Progenitor cell of endocrine pancreas (in vitro differentiated cells): ENCODE measurements around the gene PLEKHG5. TPM values are rescaled to one million over a fixed set of nuclear protein-coding genes. Genes with fewer than 3 reads are reported as not detected.
A peak's percentile ranks its signal among the peaks of the same experiment; 100 is the strongest.

ENCODE experiments used
- DNase-seq: peaks from one replicate; pipeline ENCODE4 v3.0.0; 2021; ENCODE audit warnings: low spot score; ENCODE audit not compliant: unreplicated experiment
- H3K27ac Mint-ChIP-seq: 2 replicates; pipeline ENCODE4 v1.8.0; 2021; ENCODE audit warnings: mild to moderate bottlenecking, moderate library complexity, mixed read lengths
- H3K27me3 Mint-ChIP-seq: 2 replicates; pipeline ENCODE4 v1.8.0; 2021; ENCODE audit warnings: mixed read lengths
- H3K36me3 Mint-ChIP-seq: 2 replicates; pipeline ENCODE4 v1.8.0; 2022; ENCODE audit warnings: mixed read lengths; ENCODE audit not compliant: insufficient read depth
- H3K4me1 Mint-ChIP-seq: 2 replicates; pipeline ENCODE4 v1.8.0; 2021; ENCODE audit warnings: low read depth, mixed read lengths
- H3K4me3 Mint-ChIP-seq: 2 replicates; pipeline ENCODE4 v1.8.0; 2021; ENCODE audit warnings: low read depth, mild to moderate bottlenecking, moderate library complexity, mixed read lengths
- H3K9me3 Mint-ChIP-seq: 2 replicates; pipeline ENCODE4 v1.8.0; 2021; ENCODE audit warnings: low read depth, mixed read lengths
- total RNA-seq: library from RNA; stranded (reverse); gene quantifications from 2 replicates; pipeline ENCODE4 v1.2.1, GENCODE V29; 2021
- TF ChIP-seq, protein P1 (sequence below): fragments of 200-600 bp; sonication (generic); IDR thresholded peaks from one replicate; pipeline ENCODE4 v1.5.0; 2021; ENCODE audit warnings: antibody characterized with exemption, mild to moderate bottlenecking; ENCODE audit not compliant: unreplicated experiment

Gene PLEKHG5
- total RNA-seq, 1 donor from 2014 or later, result 77.0 TPM

DNA sequence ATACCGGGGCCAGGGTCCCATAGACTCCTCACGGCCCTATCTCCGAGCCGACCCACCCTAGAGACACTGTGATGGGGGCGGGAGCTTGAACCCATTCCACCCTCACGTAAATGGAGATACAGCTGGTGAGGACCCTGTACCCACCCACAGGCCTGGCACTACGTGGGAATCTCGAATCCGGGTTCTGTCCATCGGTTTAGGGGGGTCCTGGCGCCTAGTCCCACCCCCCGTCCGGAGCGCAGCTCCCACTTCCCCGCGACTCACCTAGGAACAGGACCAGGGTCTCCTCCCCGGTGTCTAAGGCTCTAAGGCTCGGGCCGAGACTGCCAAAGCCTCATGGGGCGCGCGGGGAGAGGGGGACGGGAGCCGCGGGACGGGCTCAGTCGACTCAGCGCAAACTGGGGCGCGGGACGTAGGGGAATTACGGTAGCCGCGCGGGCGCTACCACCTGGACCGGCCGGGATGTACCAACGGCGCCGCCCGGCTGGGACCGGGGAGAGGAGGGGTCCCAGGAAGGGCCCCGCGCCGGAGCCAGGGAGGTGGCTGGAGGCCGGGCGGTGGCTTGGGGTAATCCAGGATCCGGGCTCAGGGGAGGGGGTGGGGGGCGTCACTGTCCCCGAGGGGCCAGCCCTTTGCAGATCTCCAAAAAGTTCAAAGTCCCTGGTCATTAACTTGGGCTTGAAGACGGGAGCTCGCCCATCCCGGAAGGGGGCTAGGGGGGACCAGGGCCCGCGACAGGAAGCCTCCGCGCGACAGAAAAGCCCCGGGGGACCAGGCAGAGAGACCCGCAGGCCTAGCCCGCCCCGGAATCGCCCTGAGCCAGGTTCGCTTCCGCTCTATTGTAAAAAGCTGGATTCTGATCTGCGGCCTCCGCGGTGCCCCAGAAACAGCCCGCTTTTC lies 1.0 kb downstream of the PLEKHG5 start:
- Mint-ChIP-seq H3K27me3 (peaks cover 3% of the 10 kb centered on the region), H3K4me3 (peak overlapping the region; percentile 82), H3K27ac (peak overlapping the region; percentile 87), H3K9me3 (no peaks in the 10 kb centered on the region), H3K36me3 (no peaks in the 10 kb centered on the region), H3K4me1 (peaks cover 14% of the 10 kb centered on the region)
- DNase-seq, result peak; percentile 74
- TF ChIP-seq, protein P1, sequence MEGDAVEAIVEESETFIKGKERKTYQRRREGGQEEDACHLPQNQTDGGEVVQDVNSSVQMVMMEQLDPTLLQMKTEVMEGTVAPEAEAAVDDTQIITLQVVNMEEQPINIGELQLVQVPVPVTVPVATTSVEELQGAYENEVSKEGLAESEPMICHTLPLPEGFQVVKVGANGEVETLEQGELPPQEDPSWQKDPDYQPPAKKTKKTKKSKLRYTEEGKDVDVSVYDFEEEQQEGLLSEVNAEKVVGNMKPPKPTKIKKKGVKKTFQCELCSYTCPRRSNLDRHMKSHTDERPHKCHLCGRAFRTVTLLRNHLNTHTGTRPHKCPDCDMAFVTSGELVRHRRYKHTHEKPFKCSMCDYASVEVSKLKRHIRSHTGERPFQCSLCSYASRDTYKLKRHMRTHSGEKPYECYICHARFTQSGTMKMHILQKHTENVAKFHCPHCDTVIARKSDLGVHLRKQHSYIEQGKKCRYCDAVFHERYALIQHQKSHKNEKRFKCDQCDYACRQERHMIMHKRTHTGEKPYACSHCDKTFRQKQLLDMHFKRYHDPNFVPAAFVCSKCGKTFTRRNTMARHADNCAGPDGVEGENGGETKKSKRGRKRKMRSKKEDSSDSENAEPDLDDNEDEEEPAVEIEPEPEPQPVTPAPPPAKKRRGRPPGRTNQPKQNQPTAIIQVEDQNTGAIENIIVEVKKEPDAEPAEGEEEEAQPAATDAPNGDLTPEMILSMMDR, result peak; percentile 50

DNA sequence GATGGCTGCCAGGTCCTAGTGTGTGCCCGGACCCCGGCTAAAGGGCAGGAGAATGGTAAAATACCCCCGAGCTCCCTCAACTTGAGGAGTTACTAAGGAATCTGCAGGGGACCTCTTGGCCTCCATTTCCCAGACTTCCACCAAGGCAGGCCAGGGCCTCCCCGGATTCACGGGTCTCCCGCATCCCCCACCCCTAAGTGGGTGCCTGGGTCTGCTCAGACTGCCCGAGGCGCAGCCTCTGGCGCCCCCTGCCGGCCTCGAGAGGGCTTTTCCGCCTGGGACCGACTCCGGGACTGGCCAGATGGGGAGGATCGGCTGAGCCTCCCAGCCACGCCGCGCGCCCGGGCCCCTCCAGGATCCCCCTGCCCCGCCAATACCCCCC lies 1.7 kb downstream of the PLEKHG5 start:
- no peaks in the 10 kb centered on the region for H3K36me3 Mint-ChIP-seq
- H3K27me3 Mint-ChIP-seq, result peaks cover 3% of the 10 kb centered on the region
- TF ChIP-seq, protein P1, result peak; percentile 99
- H3K27ac Mint-ChIP-seq, result no peak overlapping the region
- peak; percentile 76 for DNase-seq
- H3K4me3 Mint-ChIP-seq, result peak overlapping the region; percentile 82
- H3K4me1 Mint-ChIP-seq, result peaks cover 14% of the 10 kb centered on the region
- no peaks in the 10 kb centered on the region for H3K9me3 Mint-ChIP-seq

DNA sequence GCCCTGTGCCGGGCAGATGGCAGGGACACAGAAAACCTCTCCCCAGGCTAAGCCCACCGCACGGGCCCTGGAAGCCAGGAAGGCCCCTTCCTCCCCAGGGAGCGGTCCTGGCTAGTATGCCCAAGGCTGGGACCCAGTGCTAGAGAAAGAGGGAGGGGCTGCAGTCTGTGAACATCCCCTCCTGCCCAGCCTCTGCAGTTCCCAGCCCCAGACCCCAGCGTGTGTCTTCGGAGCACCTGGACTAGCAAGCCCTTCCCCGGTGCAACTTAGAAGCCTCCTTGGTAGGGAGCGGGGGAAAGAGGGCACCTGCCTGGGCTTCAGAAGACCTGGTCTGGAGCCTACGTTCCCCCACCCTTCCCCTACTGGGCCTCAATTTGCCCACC lies 2.1 kb downstream of the PLEKHG5 start:
- no peaks in the 10 kb centered on the region for H3K36me3 Mint-ChIP-seq
- DNase-seq, result no peak
- no peak overlapping the region for H3K27ac Mint-ChIP-seq
- H3K27me3 Mint-ChIP-seq, result no peaks in the 10 kb centered on the region
- TF ChIP-seq, protein P1, result no peak
- H3K4me3 Mint-ChIP-seq, result peak overlapping the region; percentile 82
- no peaks in the 10 kb centered on the region for H3K9me3 Mint-ChIP-seq
- H3K4me1 Mint-ChIP-seq, result peaks cover 18% of the 10 kb centered on the region

DNA sequence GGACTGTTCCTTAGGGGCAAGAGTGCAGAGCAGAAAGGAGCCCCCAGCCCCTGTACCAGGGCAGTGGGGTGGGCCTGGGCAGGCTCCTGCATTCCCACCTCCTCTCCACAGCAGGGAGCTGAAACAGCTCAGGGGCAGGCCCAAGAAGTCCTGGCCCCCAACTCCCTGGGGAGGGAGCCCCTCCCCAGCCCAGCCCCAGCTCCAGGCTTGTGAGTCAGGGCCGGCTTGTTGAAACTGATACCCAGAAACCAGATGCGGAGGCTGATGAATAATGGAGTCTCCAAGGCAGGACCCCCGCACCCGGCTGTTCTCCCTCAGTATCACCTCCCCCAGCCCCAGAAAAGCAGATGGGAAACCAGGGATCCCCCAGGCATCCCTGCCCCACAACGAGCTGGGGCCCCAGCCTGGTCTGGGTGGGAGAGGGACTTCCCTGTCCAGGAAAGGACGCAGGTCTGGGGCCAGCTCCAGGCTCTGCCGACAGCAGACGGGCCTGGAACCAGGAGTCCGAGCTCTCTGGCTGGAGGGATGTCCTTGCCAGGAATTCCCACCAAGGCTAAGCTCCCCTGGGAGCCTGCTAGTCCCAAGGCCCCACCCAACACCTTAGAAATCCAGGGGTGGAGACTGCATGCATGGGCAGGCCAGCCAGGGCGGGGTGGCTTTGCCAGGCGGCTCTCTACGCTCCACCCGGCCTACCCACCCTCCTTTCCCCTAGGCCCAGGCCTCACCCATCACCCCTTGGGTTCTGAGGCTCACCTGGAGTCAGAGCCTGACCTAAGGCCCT lies 2.7 kb downstream of the PLEKHG5 start:
- no peak for DNase-seq
- no peak overlapping the region for H3K4me3 Mint-ChIP-seq
- no peak overlapping the region for H3K27ac Mint-ChIP-seq
- peaks cover 22% of the 10 kb centered on the region for H3K4me1 Mint-ChIP-seq
- TF ChIP-seq, protein P1, result no peak
- no peaks in the 10 kb centered on the region for H3K36me3 Mint-ChIP-seq
- H3K9me3 Mint-ChIP-seq, result no peaks in the 10 kb centered on the region
- no peaks in the 10 kb centered on the region for H3K27me3 Mint-ChIP-seq

DNA sequence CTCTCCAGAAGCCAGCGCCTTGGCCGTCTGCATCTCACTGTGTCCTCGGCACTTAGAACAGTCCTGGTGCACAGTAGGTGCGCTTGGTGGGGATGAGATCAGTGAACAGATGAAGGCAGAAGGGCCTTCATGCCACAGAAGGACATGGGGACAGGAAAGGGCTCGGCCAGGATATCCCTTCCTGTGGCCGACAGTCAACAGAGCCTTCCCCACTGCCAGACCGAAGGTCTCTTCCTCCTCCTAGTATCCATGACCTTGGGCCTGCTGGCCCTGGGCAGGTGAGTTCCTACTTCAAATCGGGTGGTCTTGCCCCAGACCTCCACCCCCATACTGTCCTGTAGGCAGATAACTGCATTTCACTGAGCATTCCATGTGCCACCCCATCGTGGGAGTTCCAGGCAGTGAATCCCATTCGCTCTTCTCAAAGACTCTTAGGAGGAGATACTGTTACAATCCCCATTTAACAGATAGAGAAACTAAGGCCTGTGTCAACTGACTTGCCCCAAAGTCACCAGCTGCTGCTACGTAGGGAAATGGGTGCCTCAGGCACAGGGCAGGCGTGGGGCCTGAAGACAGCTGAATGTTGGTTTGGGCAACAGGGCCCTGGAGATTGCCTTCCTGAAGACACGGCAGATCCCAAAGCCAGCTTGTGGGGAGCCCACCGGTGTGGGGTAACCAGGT lies 3.5 kb downstream of the PLEKHG5 start:
- Mint-ChIP-seq H3K36me3 (no peaks in the 10 kb centered on the region), H3K4me3 (no peak overlapping the region), H3K9me3 (no peaks in the 10 kb centered on the region), H3K4me1 (peaks cover 22% of the 10 kb centered on the region), H3K27ac (no peak overlapping the region), H3K27me3 (no peaks in the 10 kb centered on the region)
- no peak for DNase-seq
- TF ChIP-seq, protein P1, result no peak
